Measurements from ENCODE around the gene DAGLA. TPM values are rescaled to one million over a fixed set of nuclear protein-coding genes. Genes with fewer than 3 reads are reported as not detected.

The DAGLA gene
- total RNA-seq, 1 experiment from 2014 or later: 3.1 TPM

DNA sequence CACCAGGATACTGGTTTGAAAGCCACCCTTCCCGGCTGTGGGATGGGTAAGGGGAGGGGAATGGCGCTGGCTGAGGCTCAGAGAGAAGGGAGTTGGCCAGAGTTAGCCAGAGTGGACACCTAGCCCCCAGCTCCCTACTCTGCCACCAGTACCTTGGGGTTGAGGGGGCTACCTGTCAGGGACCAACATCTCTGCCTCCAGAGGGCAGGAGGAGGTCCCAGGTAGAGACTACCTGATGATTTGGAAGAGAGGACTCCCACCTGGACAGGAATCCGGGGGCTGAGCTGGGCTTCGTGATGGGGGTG lies 75.9 kb downstream of the DAGLA start:
- Mint-ChIP-seq H3K4me3 (no peak overlapping the region), H3K27ac (no peak overlapping the region), H3K9me3 (no peaks in the 10 kb centered on the region), H3K36me3 (no peaks in the 10 kb centered on the region), H3K27me3 (ENCODE audit: low read depth) (peaks cover 27% of the 10 kb centered on the region), H3K4me1 (peaks cover 20% of the 10 kb centered on the region)
- DNase-seq (ENCODE audit: low spot score) (no peak), ATAC-seq (no peak)
- ChIA-PET POLR2A (interaction anchor here (0.5 kb wide), 1 partner anchor 79 kb away, joined by 3 read pairs; no protein-coding TSS in a partner anchor), CTCF (interaction anchor here (0.5 to 4.6 kb wide), 6 partner anchors 9 to 32 kb away, joined by 3 to 33 read pairs (median 6); no protein-coding TSS in a partner anchor)
- TF ChIP-seq NFE2L1 (CRISPR knock-in tag; IDR thresholded peaks at IDR 0.05) (no peak), ATF1 (CRISPR knock-in tag; IDR thresholded peaks at IDR 0.05) (no peak), ZNF512 (CRISPR knock-in tag; IDR thresholded peaks at IDR 0.05; ENCODE audit: borderline replicate concordance) (no peak), ZNF317 (CRISPR knock-in tag; IDR thresholded peaks at IDR 0.05; ENCODE audit: borderline replicate concordance, low read depth) (no peak), ZNF671 (CRISPR knock-in tag; IDR thresholded peaks at IDR 0.05) (no peak), HMGA2 (CRISPR knock-in tag; IDR thresholded peaks at IDR 0.05) (no peak), NR3C1 (CRISPR knock-in tag; conservative IDR thresholded peaks at IDR 0.05; ENCODE audit: low read depth) (no peak), ZNF423 (CRISPR knock-in tag; IDR thresholded peaks at IDR 0.05) (no peak), ATF3 (CRISPR knock-in tag; conservative IDR thresholded peaks at IDR 0.05) (no peak), NFYB (CRISPR knock-in tag; conservative IDR thresholded peaks at IDR 0.05; ENCODE audit: low read depth) (no peak), PRRX2 (CRISPR knock-in tag; IDR thresholded peaks at IDR 0.05) (no peak), ATF6 (CRISPR knock-in tag; IDR thresholded peaks at IDR 0.05) (no peak), ZBTB21 (CRISPR knock-in tag; IDR thresholded peaks at IDR 0.05; ENCODE audit: borderline replicate concordance) (no peak), MLX (CRISPR knock-in tag; IDR thresholded peaks at IDR 0.05) (no peak), ZNF263 (CRISPR knock-in tag; IDR thresholded peaks at IDR 0.05; ENCODE audit: low read depth) (no peak), GTF2I (CRISPR knock-in tag; conservative IDR thresholded peaks at IDR 0.05) (no peak), RORB (CRISPR knock-in tag; IDR thresholded peaks at IDR 0.05) (no peak)
- TF ChIP-seq, protein P1, sequence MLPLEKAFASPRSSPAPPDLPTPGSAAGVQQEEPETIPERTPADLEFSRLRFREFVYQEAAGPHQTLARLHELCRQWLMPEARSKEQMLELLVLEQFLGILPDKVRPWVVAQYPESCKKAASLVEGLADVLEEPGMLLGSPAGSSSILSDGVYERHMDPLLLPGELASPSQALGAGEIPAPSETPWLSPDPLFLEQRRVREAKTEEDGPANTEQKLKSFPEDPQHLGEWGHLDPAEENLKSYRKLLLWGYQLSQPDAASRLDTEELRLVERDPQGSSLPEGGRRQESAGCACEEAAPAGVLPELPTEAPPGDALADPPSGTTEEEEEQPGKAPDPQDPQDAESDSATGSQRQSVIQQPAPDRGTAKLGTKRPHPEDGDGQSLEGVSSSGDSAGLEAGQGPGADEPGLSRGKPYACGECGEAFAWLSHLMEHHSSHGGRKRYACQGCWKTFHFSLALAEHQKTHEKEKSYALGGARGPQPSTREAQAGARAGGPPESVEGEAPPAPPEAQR (CRISPR knock-in tag; IDR thresholded peaks at IDR 0.05): no peak
- TF ChIP-seq, protein P2, sequence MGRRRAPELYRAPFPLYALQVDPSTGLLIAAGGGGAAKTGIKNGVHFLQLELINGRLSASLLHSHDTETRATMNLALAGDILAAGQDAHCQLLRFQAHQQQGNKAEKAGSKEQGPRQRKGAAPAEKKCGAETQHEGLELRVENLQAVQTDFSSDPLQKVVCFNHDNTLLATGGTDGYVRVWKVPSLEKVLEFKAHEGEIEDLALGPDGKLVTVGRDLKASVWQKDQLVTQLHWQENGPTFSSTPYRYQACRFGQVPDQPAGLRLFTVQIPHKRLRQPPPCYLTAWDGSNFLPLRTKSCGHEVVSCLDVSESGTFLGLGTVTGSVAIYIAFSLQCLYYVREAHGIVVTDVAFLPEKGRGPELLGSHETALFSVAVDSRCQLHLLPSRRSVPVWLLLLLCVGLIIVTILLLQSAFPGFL (CRISPR knock-in tag; IDR thresholded peaks at IDR 0.05; ENCODE audit: borderline replicate concordance): no peak

All from WTC11 (cell line).